Measurements from ENCODE around the gene SCML1. TPM values are rescaled to one million over a fixed set of nuclear protein-coding genes. Genes with fewer than 3 reads are reported as not detected.

Gene SCML1
- total and polyA plus RNA-seq, 2 of the 4 experiments (the other 2 are of a cell fraction) = 4.1 to 12.2 TPM

- Histone ChIP-seq H3K14ac (replicated peaks; ENCODE audit: low read depth, low read length) (no peak overlapping the region), H3K4ac (ENCODE audit: low read depth, low read length) (no peak overlapping the region), H4K8ac (ENCODE audit: low read depth in 2 of 2, low read length in 2 of 2) (no peak overlapping the region), H4K91ac (ENCODE audit: insufficient read depth, low read depth, low read length) (no peak overlapping the region), H3K27me3 (ENCODE audit: control insufficient read depth, insufficient read depth, low read length) (no peaks in the 10 kb centered on the region), H2BK15ac (ENCODE audit: low read depth, low read length) (no peak overlapping the region), H3K4me1 (ENCODE audit: control insufficient read depth, insufficient read depth, low read length) (peaks cover 3% of the 10 kb centered on the region), H3K56ac (ENCODE audit: extremely low read depth, insufficient read depth, low read length) (no peak overlapping the region), H2AK5ac (ENCODE audit: low read depth, low read length) (no peak overlapping the region), H2BK120ac (ENCODE audit: low read depth, low read length) (no peak overlapping the region), H3K4me3 (ENCODE audit: insufficient read depth, low read depth, low read length) (no peak overlapping the region), H3K23ac (ENCODE audit: low read depth, low read length) (no peak overlapping the region), H3K9ac (ENCODE audit: low read depth, low read length) (no peak overlapping the region), H3K9me3 (ENCODE audit: control insufficient read depth, insufficient read depth, low read length) (no peaks in the 10 kb centered on the region), H4K5ac (ENCODE audit: low read depth, low read length) (no peak overlapping the region), H3K4me2 (ENCODE audit: low read depth, low read length) (no peak overlapping the region), H2AK9ac (replicated peaks; ENCODE audit: low read depth, low read length, poor library complexity) (no peak overlapping the region), H2AFZ (replicated peaks; ENCODE audit: low read length, poor library complexity) (no peak overlapping the region), H3K79me1 (ENCODE audit: low read depth in 1 of 2, low read length in 2 of 2) (no peaks in the 10 kb centered on the region), H3K36me3 (ENCODE audit: control insufficient read depth, insufficient read depth, low read length) (no peaks in the 10 kb centered on the region), H3K27ac (ENCODE audit: insufficient read depth, low read length) (no peak overlapping the region), H3K18ac (ENCODE audit: low read depth, low read length) (no peak overlapping the region), H3K9me1 (ENCODE audit: insufficient read depth, low read length) (0 out of 2 replicates have a peak, but pooled peaks cover 6% of the 10 kb centered on the region), H2BK20ac (ENCODE audit: low read depth, low read length) (no peak overlapping the region), H4K20me1 (ENCODE audit: insufficient read depth, low read length) (no peaks in the 10 kb centered on the region), H2BK5ac (ENCODE audit: low read depth, low read length, poor library complexity, severe bottlenecking) (no peak overlapping the region)
- WGBS, 2 experiments (ENCODE audit: extremely low coverage in 2 of 2, insufficient read length in 1 of 2) = no CpG with 5 or more reads among the region's 2 CpGs
- in situ Hi-C loops (cut with MboI; ENCODE audit: low sequenced_read_pairs) = no loop called here
- intact Hi-C loops (cut with micrococcal nuclease) = no loop called here
- dilution Hi-C loops (cut with HindIII; ENCODE audit: low sequenced_read_pairs, unreplicated experiment) = no loop called here
- ChIA-PET CTCF (no interaction called here), POLR2A (ENCODE audit: unreplicated experiment) (no interaction called here)
- BruUV-seq (replicated peaks) = no TSS peak
- ATAC-seq (ENCODE audit: low read depth) = no peak
- TF ChIP-seq CHD1 (IDR thresholded peaks at IDR 0.05; ENCODE audit: low read depth, low read length) = no peak
- TF ChIP-seq MAZ (IDR thresholded peaks at IDR 0.05; ENCODE audit: borderline replicate concordance, low read depth, low read length) = no peak
- no peak for TF ChIP-seq RCOR1 (IDR thresholded peaks at IDR 0.05; ENCODE audit: insufficient replicate concordance, low read length)
- TF ChIP-seq POLR2A (IDR thresholded peaks at IDR 0.05; ENCODE audit: low read depth, low read length) = no peak
- no peak for TF ChIP-seq RFX5 (IDR thresholded peaks at IDR 0.05; ENCODE audit: low read depth, low read length)
- TF ChIP-seq FOS (IDR thresholded peaks at IDR 0.05; ENCODE audit: low read depth, low read length) = no peak
- no peak for TF ChIP-seq MXI1 (IDR thresholded peaks at IDR 0.05; ENCODE audit: borderline replicate concordance, low read depth, low read length)
- no peak for TF ChIP-seq CEBPB (IDR thresholded peaks at IDR 0.05; ENCODE audit: low read depth, low read length)
- no peak for TF ChIP-seq SMC3 (IDR thresholded peaks at IDR 0.05; ENCODE audit: low read depth, low read length)
- TF ChIP-seq MAFK (IDR thresholded peaks at IDR 0.05; ENCODE audit: low read depth, low read length) = no peak
- no peak for DNase-seq
Measured at GRCh38 chrX:17703201-17703600, 34.1 kb upstream of the SCML1 start.

Measured in IMR-90 (cell line).